ENCODE measurements around the gene MYO1H.
"Not testable (repeated sequence)": the region's sequence is repeated elsewhere in the genome, so short reads cannot be mapped to it uniquely, and the experiment has no call there.

The MYO1H gene

GRCh38 chr12:109404841-109405240 lies 57.1 kb downstream of the MYO1H start:
- H3K27ac ChIP-seq (ENCODE audit: low read depth in 2 of 2, low read length in 2 of 2); H3K9ac ChIP-seq (ENCODE audit: low read depth in 1 of 2, low read length in 2 of 2); H3K36me3 ChIP-seq (ENCODE audit: control insufficient read depth in 2 of 2, insufficient read depth in 2 of 2, low read length in 2 of 2); H3K4me3 ChIP-seq (ENCODE audit: low read length in 2 of 2); H3K27me3 ChIP-seq (ENCODE audit: control insufficient read depth in 2 of 2, insufficient read depth in 2 of 2, low read length in 2 of 2); H3K9me3 ChIP-seq (ENCODE audit: control insufficient read depth in 2 of 2, low read length in 2 of 2); H3K4me1 ChIP-seq (ENCODE audit: control insufficient read depth in 2 of 2, insufficient read depth in 2 of 2, low read length in 2 of 2): not testable (repeated sequence)

GRCh38 chr12:109406147-109406546 lies 58.4 kb downstream of the MYO1H start:
- not testable (repeated sequence) for H3K4me1 ChIP-seq (ENCODE audit: control insufficient read depth in 2 of 2, insufficient read depth in 2 of 2, low read length in 2 of 2); H3K27me3 ChIP-seq (ENCODE audit: control insufficient read depth in 2 of 2, insufficient read depth in 2 of 2, low read length in 2 of 2); H3K9me3 ChIP-seq (ENCODE audit: control insufficient read depth in 2 of 2, low read length in 2 of 2); H3K4me3 ChIP-seq (ENCODE audit: low read length in 2 of 2); H3K27ac ChIP-seq (ENCODE audit: low read depth in 2 of 2, low read length in 2 of 2); H3K9ac ChIP-seq (ENCODE audit: low read depth in 1 of 2, low read length in 2 of 2); H3K36me3 ChIP-seq (ENCODE audit: control insufficient read depth in 2 of 2, insufficient read depth in 2 of 2, low read length in 2 of 2)

- Histone ChIP-seq H3K27me3 (ENCODE audit: control insufficient read depth in 2 of 2, insufficient read depth in 2 of 2, low read length in 2 of 2) (no peaks in the 10 kb centered on the region), H3K9me3 (ENCODE audit: control insufficient read depth in 2 of 2, low read length in 2 of 2) (no peaks in the 10 kb centered on the region), H3K27ac (ENCODE audit: low read depth in 2 of 2, low read length in 2 of 2) (no peak overlapping the region), H3K36me3 (ENCODE audit: control insufficient read depth in 2 of 2, insufficient read depth in 2 of 2, low read length in 2 of 2) (no peaks in the 10 kb centered on the region), H3K4me3 (ENCODE audit: low read length in 2 of 2) (no peak overlapping the region), H3K4me1 (ENCODE audit: control insufficient read depth in 2 of 2, insufficient read depth in 2 of 2, low read length in 2 of 2) (no peaks in the 10 kb centered on the region), H3K9ac (ENCODE audit: low read depth in 1 of 2, low read length in 2 of 2) (no peak overlapping the region)
Measured at GRCh38 chr12:109418848-109419480, 71.3 kb downstream of the MYO1H start.

GRCh38 chr12:109421355-109422087 lies 73.8 kb downstream of the MYO1H start:
- Histone ChIP-seq H3K4me3 (ENCODE audit: low read length in 2 of 2) (no peak overlapping the region), H3K27me3 (ENCODE audit: control insufficient read depth in 2 of 2, insufficient read depth in 2 of 2, low read length in 2 of 2) (no peaks in the 10 kb centered on the region), H3K27ac (ENCODE audit: low read depth in 2 of 2, low read length in 2 of 2) (no peak overlapping the region), H3K4me1 (ENCODE audit: control insufficient read depth in 2 of 2, insufficient read depth in 2 of 2, low read length in 2 of 2) (no peaks in the 10 kb centered on the region), H3K36me3 (ENCODE audit: control insufficient read depth in 2 of 2, insufficient read depth in 2 of 2, low read length in 2 of 2) (no peaks in the 10 kb centered on the region), H3K9me3 (ENCODE audit: control insufficient read depth in 2 of 2, low read length in 2 of 2) (no peaks in the 10 kb centered on the region), H3K9ac (ENCODE audit: low read depth in 1 of 2, low read length in 2 of 2) (no peak overlapping the region)

GRCh38 chr12:109422251-109422650 lies 74.6 kb downstream of the MYO1H start:
- Histone ChIP-seq H3K9me3 (ENCODE audit: control insufficient read depth in 2 of 2, low read length in 2 of 2) (no peaks in the 10 kb centered on the region), H3K27me3 (ENCODE audit: control insufficient read depth in 2 of 2, insufficient read depth in 2 of 2, low read length in 2 of 2) (no peaks in the 10 kb centered on the region), H3K4me3 (ENCODE audit: low read length in 2 of 2) (no peak overlapping the region), H3K9ac (ENCODE audit: low read depth in 1 of 2, low read length in 2 of 2) (no peak overlapping the region), H3K36me3 (ENCODE audit: control insufficient read depth in 2 of 2, insufficient read depth in 2 of 2, low read length in 2 of 2) (no peaks in the 10 kb centered on the region), H3K27ac (ENCODE audit: low read depth in 2 of 2, low read length in 2 of 2) (no peak overlapping the region), H3K4me1 (ENCODE audit: control insufficient read depth in 2 of 2, insufficient read depth in 2 of 2, low read length in 2 of 2) (no peaks in the 10 kb centered on the region)

- Histone ChIP-seq H3K9me3 (ENCODE audit: control insufficient read depth in 2 of 2, low read length in 2 of 2) (no peaks in the 10 kb centered on the region), H3K4me3 (ENCODE audit: low read length in 2 of 2) (no peak overlapping the region), H3K27me3 (ENCODE audit: control insufficient read depth in 2 of 2, insufficient read depth in 2 of 2, low read length in 2 of 2) (no peaks in the 10 kb centered on the region), H3K27ac (ENCODE audit: low read depth in 2 of 2, low read length in 2 of 2) (no peak overlapping the region), H3K36me3 (ENCODE audit: control insufficient read depth in 2 of 2, insufficient read depth in 2 of 2, low read length in 2 of 2) (no peaks in the 10 kb centered on the region), H3K4me1 (ENCODE audit: control insufficient read depth in 2 of 2, insufficient read depth in 2 of 2, low read length in 2 of 2) (no peaks in the 10 kb centered on the region), H3K9ac (ENCODE audit: low read depth in 1 of 2, low read length in 2 of 2) (no peak overlapping the region)
Measured at GRCh38 chr12:109423392-109423791, 75.7 kb downstream of the MYO1H start.

GRCh38 chr12:109428037-109428629 lies 80.4 kb downstream of the MYO1H start:
- no peaks in the 10 kb centered on the region for H3K36me3 ChIP-seq (ENCODE audit: control insufficient read depth in 2 of 2, insufficient read depth in 2 of 2, low read length in 2 of 2)
- H3K27me3 ChIP-seq (ENCODE audit: control insufficient read depth in 2 of 2, insufficient read depth in 2 of 2, low read length in 2 of 2): no peaks in the 10 kb centered on the region
- no peak overlapping the region for H3K9ac ChIP-seq (ENCODE audit: low read depth in 1 of 2, low read length in 2 of 2)
- H3K4me3 ChIP-seq (ENCODE audit: low read length in 2 of 2): no peak overlapping the region
- H3K4me1 ChIP-seq (ENCODE audit: control insufficient read depth in 2 of 2, insufficient read depth in 2 of 2, low read length in 2 of 2): no peaks in the 10 kb centered on the region
- H3K27ac ChIP-seq (ENCODE audit: low read depth in 2 of 2, low read length in 2 of 2): no peak overlapping the region
- no peaks in the 10 kb centered on the region for H3K9me3 ChIP-seq (ENCODE audit: control insufficient read depth in 2 of 2, low read length in 2 of 2)

GRCh38 chr12:109428804-109429203 lies 81.1 kb downstream of the MYO1H start:
- H3K9me3 ChIP-seq (ENCODE audit: control insufficient read depth in 2 of 2, low read length in 2 of 2); H3K27ac ChIP-seq (ENCODE audit: low read depth in 2 of 2, low read length in 2 of 2); H3K36me3 ChIP-seq (ENCODE audit: control insufficient read depth in 2 of 2, insufficient read depth in 2 of 2, low read length in 2 of 2); H3K4me3 ChIP-seq (ENCODE audit: low read length in 2 of 2); H3K27me3 ChIP-seq (ENCODE audit: control insufficient read depth in 2 of 2, insufficient read depth in 2 of 2, low read length in 2 of 2); H3K4me1 ChIP-seq (ENCODE audit: control insufficient read depth in 2 of 2, insufficient read depth in 2 of 2, low read length in 2 of 2); H3K9ac ChIP-seq (ENCODE audit: low read depth in 1 of 2, low read length in 2 of 2): not testable (repeated sequence)

- Histone ChIP-seq H3K27ac (ENCODE audit: low read depth in 2 of 2, low read length in 2 of 2) (no peak overlapping the region), H3K27me3 (ENCODE audit: control insufficient read depth in 2 of 2, insufficient read depth in 2 of 2, low read length in 2 of 2) (no peaks in the 10 kb centered on the region), H3K4me1 (ENCODE audit: control insufficient read depth in 2 of 2, insufficient read depth in 2 of 2, low read length in 2 of 2) (no peaks in the 10 kb centered on the region), H3K9me3 (ENCODE audit: control insufficient read depth in 2 of 2, low read length in 2 of 2) (no peaks in the 10 kb centered on the region), H3K9ac (ENCODE audit: low read depth in 1 of 2, low read length in 2 of 2) (no peak overlapping the region), H3K36me3 (ENCODE audit: control insufficient read depth in 2 of 2, insufficient read depth in 2 of 2, low read length in 2 of 2) (no peaks in the 10 kb centered on the region), H3K4me3 (ENCODE audit: low read length in 2 of 2) (no peak overlapping the region)
Measured at GRCh38 chr12:109430244-109430643, 82.5 kb downstream of the MYO1H start.

- no peaks in the 10 kb centered on the region for H3K4me1 ChIP-seq (ENCODE audit: control insufficient read depth in 2 of 2, insufficient read depth in 2 of 2, low read length in 2 of 2)
- H3K27me3 ChIP-seq (ENCODE audit: control insufficient read depth in 2 of 2, insufficient read depth in 2 of 2, low read length in 2 of 2): no peaks in the 10 kb centered on the region
- no peak overlapping the region for H3K9ac ChIP-seq (ENCODE audit: low read depth in 1 of 2, low read length in 2 of 2)
- no peaks in the 10 kb centered on the region for H3K36me3 ChIP-seq (ENCODE audit: control insufficient read depth in 2 of 2, insufficient read depth in 2 of 2, low read length in 2 of 2)
- no peaks in the 10 kb centered on the region for H3K9me3 ChIP-seq (ENCODE audit: control insufficient read depth in 2 of 2, low read length in 2 of 2)
- no peak overlapping the region for H3K27ac ChIP-seq (ENCODE audit: low read depth in 2 of 2, low read length in 2 of 2)
- H3K4me3 ChIP-seq (ENCODE audit: low read length in 2 of 2): no peak overlapping the region
Measured at GRCh38 chr12:109432431-109432830, 84.7 kb downstream of the MYO1H start.
